Psoas muscle (tissue), 8 donors: ENCODE results near the gene PITPNM3. TPM values are rescaled to one million over a fixed set of nuclear protein-coding genes. Genes with fewer than 3 reads are reported as not detected.

Experiments used
- ATAC-seq, 4 donors: fragments of 200-7000 bp; cut with Tn5 transposase; one replicate each; pipeline ENCODE4 v1.9.1; 2020; ENCODE audit warnings: moderate library complexity in 3 of 4, mild to moderate bottlenecking in 2 of 4
- DNase-seq, 2 donors: peaks; one replicate each; pipeline ENCODE4 v3.0.0-alpha.2; 2020
- H3K27ac ChIP-seq: fragments of 200-600 bp; one replicate; pipeline ENCODE4 v1.8.0; 2022
- H3K27me3 ChIP-seq, 3 donors: fragments of 200-600 bp in 1 of 3; one replicate each; pipeline versions ENCODE4 v1.6.1 to v1.8.0; 2013 to 2022; ENCODE audit warnings: low read length in 2 of 3, mild to moderate bottlenecking in 2 of 3, moderate library complexity in 1 of 3; ENCODE audit not compliant: insufficient read depth in 3 of 3
- H3K36me3 ChIP-seq, 2 donors: fragments of 200-600 bp in 1 of 2; one replicate each; pipeline versions ENCODE4 v1.6.1 to v1.8.0; 2013 to 2022; ENCODE audit warnings: low read depth in 1 of 2, mild to moderate bottlenecking in 1 of 2, moderate library complexity in 1 of 2; ENCODE audit not compliant: insufficient read depth in 1 of 2
- H3K4me1 ChIP-seq: fragments of 200-600 bp; one replicate; pipeline ENCODE4 v1.8.0; 2022
- H3K4me3 ChIP-seq: fragments of 200-600 bp; one replicate; pipeline ENCODE4 v1.8.0; 2022; ENCODE audit warnings: mild to moderate bottlenecking
- H3K9me3 ChIP-seq: fragments of 200-600 bp; one replicate; pipeline ENCODE4 v1.8.0; 2022
- WGBS, 3 donors: extraction: QIAGEN DNeasy Blood & Tissue Kit; methylation state at CpG; one replicate each; pipeline versions ENCODE4 v1.1.6 to v1.1.7; 2013; 5-methylcytosine and 5-hydroxymethylcytosine counted together
- intact Hi-C, 2 donors: fragments of 100-400 bp; cut with DNase I; formaldehyde crosslinking; loops; one replicate each; pipeline versions ENCODE4 v1.11.0 to v1.14.2; 2022
- polyA plus RNA-seq, 3 donors: library from polyadenylated mRNA; stranded (reverse); fragments of 200-250 nt; gene quantifications; one replicate each; pipeline ENCODE4 v1.2.3, GENCODE V29; 2013
- total RNA-seq, 4 donors: library from RNA; stranded (reverse); fragmentation: NEBNext Ultra II Directional in 2 of 4; extraction: Animal tissue kit (Norgen Biotek cat#: 25700) in 2 of 4; gene quantifications; one replicate each; pipeline versions ENCODE4 v1.2.1 to v1.2.4, GENCODE V29; 2021 to 2023
- TF ChIP-seq, protein P1 (sequence below): fragments of 200-600 bp; IDR thresholded peaks from one replicate; pipeline ENCODE4 v1.8.0; 2022; ENCODE audit warnings: antibody characterized with exemption
- donor health status: healthy with polysubstance abuse.
- donor health status: DM: no; HTN: no; CAD: no; lungs with moderate emphysema.
- donor health status: Bipolar disorder and iron deficiency.
- donor health status: healthy.
- donor health status: DM: yes; HTN: yes; CAD: no.
- donor health status: DM: no; HTN: no; CAD: no.
- donor health status: DM: no; HTN: no; CAD: no.
- donor health status: DM: yes; HTN: yes; CAD: no.

Gene PITPNM3
- total and polyA plus RNA-seq, 7 donors, result 0.08 to 0.65 (median 0.32) TPM

DNA sequence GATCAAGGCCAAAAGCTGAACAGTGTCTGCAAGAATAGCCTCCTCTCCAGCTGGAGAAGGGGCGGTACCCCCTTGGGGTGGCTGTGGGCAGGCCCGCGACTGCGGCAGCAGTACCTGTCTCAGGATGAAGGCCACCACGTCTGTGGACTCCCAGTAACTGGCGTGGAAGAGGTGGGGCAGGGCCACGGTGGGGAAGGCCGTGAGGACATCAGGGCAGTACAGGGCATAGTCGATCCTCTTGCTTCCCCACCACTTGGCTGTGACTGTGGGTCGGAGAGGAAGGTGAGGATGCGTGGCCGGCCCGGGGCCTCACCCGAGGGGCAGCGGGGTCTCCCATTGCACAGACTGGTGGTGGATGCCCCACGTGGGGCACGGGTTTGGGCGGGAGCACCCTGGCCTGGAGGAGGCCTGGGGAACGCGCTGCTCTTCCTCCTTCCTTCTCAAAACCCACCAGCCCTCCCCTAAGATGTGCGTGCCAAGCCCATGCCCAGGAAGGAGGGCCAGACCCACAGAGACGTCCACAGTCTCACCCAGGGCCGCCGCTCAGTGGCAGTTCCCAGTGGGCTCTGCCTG, 86.1 kb downstream of the PITPNM3 start:
- TF ChIP-seq, protein P1, sequence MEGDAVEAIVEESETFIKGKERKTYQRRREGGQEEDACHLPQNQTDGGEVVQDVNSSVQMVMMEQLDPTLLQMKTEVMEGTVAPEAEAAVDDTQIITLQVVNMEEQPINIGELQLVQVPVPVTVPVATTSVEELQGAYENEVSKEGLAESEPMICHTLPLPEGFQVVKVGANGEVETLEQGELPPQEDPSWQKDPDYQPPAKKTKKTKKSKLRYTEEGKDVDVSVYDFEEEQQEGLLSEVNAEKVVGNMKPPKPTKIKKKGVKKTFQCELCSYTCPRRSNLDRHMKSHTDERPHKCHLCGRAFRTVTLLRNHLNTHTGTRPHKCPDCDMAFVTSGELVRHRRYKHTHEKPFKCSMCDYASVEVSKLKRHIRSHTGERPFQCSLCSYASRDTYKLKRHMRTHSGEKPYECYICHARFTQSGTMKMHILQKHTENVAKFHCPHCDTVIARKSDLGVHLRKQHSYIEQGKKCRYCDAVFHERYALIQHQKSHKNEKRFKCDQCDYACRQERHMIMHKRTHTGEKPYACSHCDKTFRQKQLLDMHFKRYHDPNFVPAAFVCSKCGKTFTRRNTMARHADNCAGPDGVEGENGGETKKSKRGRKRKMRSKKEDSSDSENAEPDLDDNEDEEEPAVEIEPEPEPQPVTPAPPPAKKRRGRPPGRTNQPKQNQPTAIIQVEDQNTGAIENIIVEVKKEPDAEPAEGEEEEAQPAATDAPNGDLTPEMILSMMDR, result no peak
- Histone ChIP-seq H3K4me3 (no peak overlapping the region), H3K9me3 (no peaks in the 10 kb centered on the region), H3K36me3 (no peaks in the 10 kb centered on the region), H3K27me3 (peaks cover 0 to 3% (median 0%) of the 10 kb centered on the region in 3 donors), H3K4me1 (no peaks in the 10 kb centered on the region), H3K27ac (no peak overlapping the region)
- 91 to 93% (median 92%) methylated on average over 22 to 24 of the region's 24 CpGs for WGBS, 3 donors
- ATAC-seq, result no peak
- DNase-seq, result no peak
- intact Hi-C loops, result loop anchor here (5.0 to 10.0 kb wide), 2 partner anchors 132 to 175 kb away; partner anchors contain the start of genes KIAA0753 (in 2 of the 2) and TXNDC17 (in 2 of the 2)

DNA sequence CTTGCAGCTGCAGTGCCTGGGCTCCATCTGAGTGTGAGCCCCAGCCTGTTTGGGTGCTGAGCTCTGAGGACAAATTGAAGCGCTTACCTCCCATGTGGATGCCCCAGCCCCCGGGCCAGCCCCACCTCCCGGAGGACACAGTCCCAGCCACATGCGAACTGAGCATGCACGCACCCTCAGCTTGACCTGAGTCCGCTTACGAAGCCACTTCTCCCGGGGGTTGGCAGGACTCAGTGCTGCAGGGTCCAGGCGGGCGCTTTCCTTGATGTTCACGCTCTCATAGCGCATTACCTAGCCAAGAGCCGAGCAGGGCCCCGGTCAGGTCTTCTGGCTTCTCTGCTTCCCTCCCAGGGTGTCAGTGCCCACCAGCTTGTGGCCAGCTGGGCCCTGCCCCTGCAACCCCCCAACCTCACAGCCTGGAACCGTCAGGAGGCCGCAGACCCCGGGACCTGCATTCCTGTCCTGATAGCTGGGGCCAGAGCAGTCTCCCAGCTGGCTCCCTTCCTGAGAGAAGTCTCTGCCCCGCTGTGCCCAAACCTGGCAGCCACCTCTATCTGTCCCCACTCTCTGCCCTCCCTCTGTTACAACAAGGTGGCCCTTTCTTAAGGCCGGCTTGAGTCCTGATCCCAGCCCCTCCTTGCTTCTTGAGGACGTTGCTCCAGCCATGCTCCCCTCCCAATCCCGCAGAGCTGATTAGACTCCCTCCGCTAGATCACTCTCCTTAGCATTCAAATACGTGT, 88.1 kb downstream of the PITPNM3 start:
- H3K36me3 ChIP-seq, result no peaks in the 10 kb centered on the region
- ATAC-seq, result no peak
- TF ChIP-seq, protein P1, result no peak
- H3K4me1 ChIP-seq, result no peaks in the 10 kb centered on the region
- 83 to 87% (median 84%) methylated on average over 23 of the region's 23 CpGs for WGBS, 3 donors
- no peak overlapping the region for H3K4me3 ChIP-seq
- no peak for DNase-seq
- no peaks in the 10 kb centered on the region for H3K9me3 ChIP-seq
- H3K27me3 ChIP-seq, result peaks cover 0 to 3% (median 0%) of the 10 kb centered on the region in 3 donors
- intact Hi-C loops, result no loop called here
- H3K27ac ChIP-seq, result no peak overlapping the region

DNA sequence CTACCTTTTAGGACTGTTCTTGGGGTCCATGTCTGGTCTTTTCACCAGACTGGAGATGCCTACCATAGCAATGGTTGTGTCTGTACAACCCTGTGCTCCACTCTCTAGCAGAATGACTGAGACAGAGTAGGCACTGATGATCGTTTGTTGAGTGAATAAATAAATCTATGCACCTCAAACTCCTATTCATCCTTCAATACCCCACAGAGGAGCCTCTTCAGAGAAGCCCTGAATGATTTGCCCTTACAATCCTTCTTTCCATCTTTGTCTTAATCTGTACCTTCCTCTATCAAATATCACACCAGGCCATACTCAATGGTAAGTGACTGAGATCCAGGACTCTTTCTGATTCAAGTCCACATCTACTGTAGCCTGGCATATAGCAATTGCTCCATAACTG, 88.8 kb downstream of the PITPNM3 start:
- ATAC-seq, result no peak

DNA sequence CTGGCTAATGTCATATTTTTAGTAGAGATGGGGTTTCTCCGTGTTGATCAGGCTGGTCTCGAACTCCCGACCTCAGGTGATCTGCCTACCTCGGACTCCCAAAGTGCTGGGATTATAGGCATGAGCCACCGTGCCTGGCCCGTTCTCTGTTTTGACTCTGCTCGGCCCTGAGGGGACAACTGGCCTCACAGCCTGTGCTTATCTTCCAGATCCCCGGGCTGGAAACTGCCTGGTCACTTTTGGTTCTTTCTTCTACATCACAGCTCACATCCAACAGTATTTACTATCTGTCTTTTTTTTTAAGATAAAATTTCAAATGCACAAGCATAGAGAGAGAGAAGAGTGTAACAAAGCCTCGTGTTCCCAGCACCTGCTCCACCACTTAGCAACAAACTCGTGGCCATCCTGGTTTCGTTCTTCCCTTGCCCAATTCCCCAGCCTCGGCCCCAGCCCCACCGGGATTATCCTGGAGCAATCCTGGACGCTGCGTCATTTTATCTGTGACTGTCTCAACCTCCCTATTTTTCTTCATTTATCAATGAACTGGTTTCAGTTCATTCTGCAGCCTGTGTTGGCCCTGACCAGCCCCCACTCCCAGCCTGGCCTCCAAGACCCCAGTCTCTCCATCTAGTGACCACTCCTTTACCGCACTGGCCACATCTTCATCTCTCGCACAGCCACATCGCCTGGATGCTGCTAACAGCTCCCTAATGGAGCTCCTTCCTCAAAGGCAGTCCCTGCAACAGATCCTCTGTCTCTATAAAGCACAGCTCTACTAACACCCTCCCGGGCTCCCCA, 91.0 kb downstream of the PITPNM3 start:
- no peaks in the 10 kb centered on the region for H3K36me3 ChIP-seq
- H3K27me3 ChIP-seq, result peaks cover 0 to 3% (median 0%) of the 10 kb centered on the region in 3 donors
- DNase-seq, result peak in 1 of 2 donors; percentile 16
- no peak for ATAC-seq
- TF ChIP-seq, protein P1, result no peak
- no peak overlapping the region for H3K27ac ChIP-seq
- intact Hi-C loops, result no loop called here
- H3K9me3 ChIP-seq, result no peaks in the 10 kb centered on the region
- no peak overlapping the region for H3K4me3 ChIP-seq
- no peaks in the 10 kb centered on the region for H3K4me1 ChIP-seq
- 76 to 82% (median 80%) methylated on average over 16 to 19 of the region's 19 CpGs for WGBS, 3 donors

More for the DNA sequence above, 88.8 kb downstream of the PITPNM3 start:
- no peak for DNase-seq
- WGBS, 3 donors, result 76 to 90% (median 88%) methylated on average over 1 of the region's 1 CpG
- no peak overlapping the region for H3K27ac ChIP-seq
- no peaks in the 10 kb centered on the region for H3K9me3 ChIP-seq
- H3K4me3 ChIP-seq, result no peak overlapping the region
- no peaks in the 10 kb centered on the region for H3K4me1 ChIP-seq
- intact Hi-C loops, result no loop called here
- TF ChIP-seq, protein P1, result no peak
- peaks cover 0 to 3% (median 0%) of the 10 kb centered on the region in 3 donors for H3K27me3 ChIP-seq
- H3K36me3 ChIP-seq, result no peaks in the 10 kb centered on the region
